HEK293 (cell line): ENCODE results near the gene MLPH.

Experiments
- CTCF ChIP-seq: fragments of 450-650 bp; formaldehyde crosslinking; IDR thresholded peaks from 2 replicates; pipeline ENCODE4 v1.5.1; 2016; ENCODE audit warnings: missing biosample characterization, missing genetic modification characterization
- ELK4 ChIP-seq: IDR thresholded peaks from 2 replicates; pipeline ENCODE4 v1.6.1; 2011; ENCODE audit warnings: mild to moderate bottlenecking, low read depth, low read length, borderline replicate concordance
- KLF10 ChIP-seq: fragments of 450-650 bp; IDR thresholded peaks from 2 replicates; pipeline ENCODE4 v1.5.1; 2018; ENCODE audit warnings: missing biosample characterization, mild to moderate bottlenecking, missing genetic modification characterization
- SETDB1 ChIP-seq: IDR thresholded peaks from one replicate; pipeline ENCODE4 v1.6.1; 2017; ENCODE audit warnings: mild to moderate bottlenecking, low read length, moderate library complexity, mixed read lengths; ENCODE audit not compliant: insufficient read length
- SP3 ChIP-seq: fragments of 450-650 bp; formaldehyde crosslinking; IDR thresholded peaks from 2 replicates; pipeline ENCODE4 v1.5.1; 2016; ENCODE audit warnings: missing biosample characterization, missing genetic modification characterization
- ZNF274 ChIP-seq, 2 experiments: fragments of 200-500 bp in 1 of 2; fragments of 450-650 bp in 1 of 2; sonication (Bioruptor generic) in 1 of 2; formaldehyde crosslinking in 1 of 2; IDR thresholded peaks; 2 replicates each; pipeline versions ENCODE4 v1.5.1 to v1.6.1; 2014 to 2016; ENCODE audit warnings: borderline replicate concordance in 1 of 2, inconsistent platforms in 1 of 2, low read length in 1 of 2, missing biosample characterization in 1 of 2, missing genetic modification characterization in 1 of 2
- ZNF530 ChIP-seq: fragments of 450-650 bp; formaldehyde crosslinking; IDR thresholded peaks from 2 replicates; pipeline ENCODE4 v1.5.1; 2016; ENCODE audit warnings: low read depth, missing biosample characterization, missing genetic modification characterization
- ZNF76 ChIP-seq: fragments of 450-650 bp; formaldehyde crosslinking; IDR thresholded peaks from 2 replicates; pipeline ENCODE4; 2016; ENCODE audit warnings: low read depth, missing biosample characterization, missing genetic modification characterization, borderline replicate concordance
- ZNF837 ChIP-seq: fragments of 450-650 bp; formaldehyde crosslinking; IDR thresholded peaks from 2 replicates; pipeline ENCODE4 v1.5.1; 2016; ENCODE audit warnings: missing biosample characterization, missing genetic modification characterization
- TF ChIP-seq, protein P1 (sequence below): fragments of 450-650 bp; formaldehyde crosslinking; IDR thresholded peaks from 2 replicates; pipeline ENCODE4 v1.5.1; 2016; ENCODE audit warnings: missing biosample characterization, missing genetic modification characterization

DNA sequence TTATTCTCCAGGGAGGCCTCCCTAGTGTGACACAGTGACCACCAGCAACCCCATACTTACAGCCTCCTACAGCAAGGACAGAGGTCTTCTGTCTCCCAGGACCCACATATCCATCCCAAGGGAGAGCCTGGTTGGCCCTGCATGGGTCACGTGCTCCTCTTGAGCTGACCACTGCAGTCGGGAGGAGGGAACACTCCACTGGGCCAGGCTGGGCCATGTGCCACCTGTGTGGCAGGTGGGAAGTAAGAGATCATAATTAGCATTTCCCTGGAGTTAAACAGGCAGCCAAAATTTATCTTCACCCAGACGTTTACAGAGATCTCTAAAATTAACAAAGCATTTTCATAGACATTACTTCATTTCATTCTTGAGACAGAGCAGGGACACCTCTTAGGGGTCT lies 33.4 kb upstream of the MLPH start:
- no peak for TF ChIP-seq CTCF (tag by site-specific recombination)
- TF ChIP-seq ZNF274 (IDR thresholded peaks at IDR 0.05; ENCODE audit: low read length) = no peak
- TF ChIP-seq ZNF274 (tag by site-specific recombination; IDR thresholded peaks at IDR 0.05; ENCODE audit: borderline replicate concordance) = no peak
- TF ChIP-seq SP3 (tag by site-specific recombination) = no peak
- TF ChIP-seq ZNF76 = no peak
- TF ChIP-seq ZNF837 (tag by site-specific recombination) = no peak
- no peak for TF ChIP-seq KLF10 (tag by site-specific recombination)
- no peak for TF ChIP-seq ELK4
- TF ChIP-seq ZNF530 (tag by site-specific recombination) = no peak
- TF ChIP-seq, protein P1, sequence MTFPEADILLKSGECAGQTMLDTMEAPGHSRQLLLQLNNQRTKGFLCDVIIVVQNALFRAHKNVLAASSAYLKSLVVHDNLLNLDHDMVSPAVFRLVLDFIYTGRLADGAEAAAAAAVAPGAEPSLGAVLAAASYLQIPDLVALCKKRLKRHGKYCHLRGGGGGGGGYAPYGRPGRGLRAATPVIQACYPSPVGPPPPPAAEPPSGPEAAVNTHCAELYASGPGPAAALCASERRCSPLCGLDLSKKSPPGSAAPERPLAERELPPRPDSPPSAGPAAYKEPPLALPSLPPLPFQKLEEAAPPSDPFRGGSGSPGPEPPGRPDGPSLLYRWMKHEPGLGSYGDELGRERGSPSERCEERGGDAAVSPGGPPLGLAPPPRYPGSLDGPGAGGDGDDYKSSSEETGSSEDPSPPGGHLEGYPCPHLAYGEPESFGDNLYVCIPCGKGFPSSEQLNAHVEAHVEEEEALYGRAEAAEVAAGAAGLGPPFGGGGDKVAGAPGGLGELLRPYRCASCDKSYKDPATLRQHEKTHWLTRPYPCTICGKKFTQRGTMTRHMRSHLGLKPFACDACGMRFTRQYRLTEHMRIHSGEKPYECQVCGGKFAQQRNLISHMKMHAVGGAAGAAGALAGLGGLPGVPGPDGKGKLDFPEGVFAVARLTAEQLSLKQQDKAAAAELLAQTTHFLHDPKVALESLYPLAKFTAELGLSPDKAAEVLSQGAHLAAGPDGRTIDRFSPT (tag by site-specific recombination) = no peak
- TF ChIP-seq SETDB1 = no peak
